ENCODE measurements around the gene AKR1C1. TPM values are rescaled to one million over a fixed set of nuclear protein-coding genes. Genes with fewer than 3 reads are reported as not detected.
"Not testable (repeated sequence)": the region's sequence is repeated elsewhere in the genome, so short reads cannot be mapped to it uniquely, and the experiment has no call there.

AKR1C1 gene
- total RNA-seq, 1 donor from 2014 or later: 14.5 TPM

DNA sequence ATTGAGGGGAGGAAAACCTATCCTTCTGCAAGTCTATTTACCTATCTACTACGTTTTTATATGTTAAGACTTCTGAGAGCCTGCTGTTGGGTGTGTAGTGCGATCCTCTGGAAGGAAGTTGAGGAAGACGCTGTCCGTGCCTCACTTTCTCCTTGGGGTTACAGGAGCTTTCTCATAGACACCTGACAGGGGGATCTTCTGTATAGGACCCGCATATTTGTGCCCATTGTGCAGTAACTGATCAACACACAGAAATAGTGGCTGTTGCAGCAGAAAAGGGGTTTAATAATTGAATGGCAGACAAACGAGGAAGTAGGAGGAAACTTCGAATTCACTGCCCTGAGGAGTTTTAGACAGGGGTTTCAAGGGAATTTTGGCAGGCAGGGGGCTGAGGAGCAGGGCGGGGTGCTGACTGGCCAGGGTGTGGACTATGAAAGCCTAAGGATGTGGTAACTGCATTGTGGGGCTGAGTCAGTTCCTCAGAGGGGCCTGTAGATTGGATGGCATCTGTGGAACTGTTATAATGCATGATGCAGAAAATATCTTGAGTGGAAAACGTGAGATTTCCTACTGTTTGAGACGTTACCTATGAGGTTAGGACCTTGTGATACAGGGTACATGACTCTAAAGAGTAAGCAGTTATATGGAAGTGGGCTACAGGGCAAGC, 58.5 kb downstream of the AKR1C1 start:
- not testable (repeated sequence) for H3K36me3 Mint-ChIP-seq; DNase-seq (ENCODE audit: extremely low spot score, unreplicated experiment); H3K4me1 Mint-ChIP-seq (ENCODE audit: unreplicated experiment); H3K27me3 Mint-ChIP-seq; H3K4me3 Mint-ChIP-seq; H3K27ac Mint-ChIP-seq; H3K9me3 Mint-ChIP-seq

DNA sequence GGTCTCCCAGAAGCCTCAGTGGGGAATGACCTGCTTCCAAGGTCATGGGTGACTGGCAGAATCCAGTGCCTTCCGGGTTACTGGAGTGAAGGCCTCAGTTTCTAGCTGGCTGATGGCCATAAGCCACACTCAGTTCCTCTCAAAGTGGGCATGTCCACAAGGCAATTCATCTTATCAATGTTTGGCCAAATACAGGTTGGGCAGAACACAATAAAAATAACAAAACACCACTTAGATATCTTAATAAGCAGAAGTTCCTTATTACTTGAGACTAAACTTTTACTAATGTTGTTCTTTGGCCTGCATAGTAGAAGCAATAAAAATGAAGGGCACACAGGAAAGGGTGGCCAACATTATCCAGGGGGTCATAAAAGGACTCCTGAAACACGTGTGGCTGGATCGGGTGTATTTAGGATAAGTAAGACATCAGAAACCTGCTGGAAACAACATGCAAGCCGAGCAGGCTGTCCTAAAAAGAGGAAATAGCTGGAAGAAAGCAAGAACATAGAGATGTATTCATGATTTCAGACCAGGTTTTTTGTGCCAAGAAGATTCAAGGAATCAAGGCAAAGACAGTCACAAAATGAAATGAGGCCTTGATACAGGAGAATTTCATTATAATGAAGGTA, 60.1 kb downstream of the AKR1C1 start:
- Mint-ChIP-seq H3K9me3 (no peaks in the 10 kb centered on the region), H3K4me3 (no peak overlapping the region), H3K36me3 (no peaks in the 10 kb centered on the region), H3K27ac (no peak overlapping the region), H3K27me3 (no peaks in the 10 kb centered on the region), H3K4me1 (ENCODE audit: unreplicated experiment) (no peaks in the 10 kb centered on the region)
- TF ChIP-seq, protein P1, sequence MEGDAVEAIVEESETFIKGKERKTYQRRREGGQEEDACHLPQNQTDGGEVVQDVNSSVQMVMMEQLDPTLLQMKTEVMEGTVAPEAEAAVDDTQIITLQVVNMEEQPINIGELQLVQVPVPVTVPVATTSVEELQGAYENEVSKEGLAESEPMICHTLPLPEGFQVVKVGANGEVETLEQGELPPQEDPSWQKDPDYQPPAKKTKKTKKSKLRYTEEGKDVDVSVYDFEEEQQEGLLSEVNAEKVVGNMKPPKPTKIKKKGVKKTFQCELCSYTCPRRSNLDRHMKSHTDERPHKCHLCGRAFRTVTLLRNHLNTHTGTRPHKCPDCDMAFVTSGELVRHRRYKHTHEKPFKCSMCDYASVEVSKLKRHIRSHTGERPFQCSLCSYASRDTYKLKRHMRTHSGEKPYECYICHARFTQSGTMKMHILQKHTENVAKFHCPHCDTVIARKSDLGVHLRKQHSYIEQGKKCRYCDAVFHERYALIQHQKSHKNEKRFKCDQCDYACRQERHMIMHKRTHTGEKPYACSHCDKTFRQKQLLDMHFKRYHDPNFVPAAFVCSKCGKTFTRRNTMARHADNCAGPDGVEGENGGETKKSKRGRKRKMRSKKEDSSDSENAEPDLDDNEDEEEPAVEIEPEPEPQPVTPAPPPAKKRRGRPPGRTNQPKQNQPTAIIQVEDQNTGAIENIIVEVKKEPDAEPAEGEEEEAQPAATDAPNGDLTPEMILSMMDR (conservative IDR thresholded peaks at IDR 0.05): no peak
- no peak for DNase-seq (ENCODE audit: extremely low spot score, unreplicated experiment)

DNA sequence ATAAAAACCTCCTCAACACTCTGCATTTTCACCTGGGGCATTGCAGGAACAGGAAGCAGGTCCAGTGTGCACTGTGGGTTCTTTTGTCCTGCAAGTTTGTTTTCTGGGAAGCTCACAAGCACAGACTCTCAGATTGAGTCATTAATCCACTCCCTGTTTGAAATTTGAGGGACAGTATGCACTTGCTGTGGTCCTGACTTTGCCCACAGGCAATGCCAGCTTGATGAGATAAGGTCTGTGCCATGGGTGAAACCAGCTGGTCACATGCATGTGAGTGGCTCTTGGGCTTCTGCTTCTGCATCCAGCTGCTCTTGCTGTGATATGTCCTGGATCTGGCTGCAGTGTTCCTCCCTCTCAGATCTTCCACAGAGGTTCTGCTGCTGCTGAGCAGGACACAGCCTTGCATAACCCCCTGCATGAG, 62.3 kb downstream of the AKR1C1 start:
- H3K9me3 Mint-ChIP-seq; H3K4me3 Mint-ChIP-seq; H3K27me3 Mint-ChIP-seq; H3K27ac Mint-ChIP-seq; DNase-seq (ENCODE audit: extremely low spot score, unreplicated experiment); H3K36me3 Mint-ChIP-seq; H3K4me1 Mint-ChIP-seq (ENCODE audit: unreplicated experiment): not testable (repeated sequence)

DNA sequence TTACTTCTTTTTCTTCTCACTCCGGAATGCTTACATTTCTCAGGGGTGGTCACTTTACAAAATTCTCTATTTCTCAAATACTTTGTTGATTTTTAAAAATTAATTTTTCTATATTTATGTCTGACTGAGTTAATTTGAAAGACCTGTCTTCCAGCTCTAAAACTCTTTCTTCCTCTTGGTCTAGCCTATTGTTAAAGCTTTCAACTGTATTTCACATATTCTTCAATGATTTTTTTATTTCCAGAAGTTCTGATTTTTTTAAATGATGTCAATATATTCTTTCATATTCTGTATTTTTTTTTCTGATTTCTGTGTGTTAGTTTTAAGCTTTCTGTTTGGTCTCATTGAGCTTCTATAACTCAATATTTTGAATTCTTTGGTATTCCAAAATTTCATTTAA, 67.8 kb downstream of the AKR1C1 start:
- Mint-ChIP-seq H3K9me3 (peaks cover 13% of the 10 kb centered on the region), H3K27me3 (no peaks in the 10 kb centered on the region), H3K4me1 (ENCODE audit: unreplicated experiment) (no peaks in the 10 kb centered on the region), H3K36me3 (no peaks in the 10 kb centered on the region), H3K27ac (no peak overlapping the region), H3K4me3 (no peak overlapping the region)
- DNase-seq (ENCODE audit: extremely low spot score, unreplicated experiment): no peak
- TF ChIP-seq, protein P1 (conservative IDR thresholded peaks at IDR 0.05): no peak

DNA sequence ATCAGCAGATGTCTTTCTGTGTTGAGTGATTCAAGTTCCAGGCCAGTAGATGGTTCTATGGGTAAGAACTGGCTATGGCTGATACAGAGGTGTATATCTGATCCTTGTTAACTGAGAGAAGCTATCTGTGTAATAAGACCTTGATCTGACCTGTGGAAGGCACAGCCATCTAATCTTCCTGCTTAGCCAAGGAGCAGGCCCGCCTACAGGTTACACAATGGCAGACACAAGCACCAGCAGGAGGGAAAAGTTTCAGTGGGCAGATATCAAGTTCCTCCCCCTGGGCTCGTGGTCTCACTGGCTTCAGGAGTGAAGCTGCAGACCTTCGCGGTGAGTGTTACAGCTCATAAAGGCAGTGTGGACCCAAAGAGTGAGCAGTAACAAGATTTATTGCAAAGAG, 68.4 kb downstream of the AKR1C1 start:
- H3K27me3 Mint-ChIP-seq; DNase-seq (ENCODE audit: extremely low spot score, unreplicated experiment); H3K27ac Mint-ChIP-seq; H3K4me3 Mint-ChIP-seq; H3K4me1 Mint-ChIP-seq (ENCODE audit: unreplicated experiment); H3K36me3 Mint-ChIP-seq: not testable (repeated sequence)
- peaks cover 13% of the 10 kb centered on the region for H3K9me3 Mint-ChIP-seq

DNA sequence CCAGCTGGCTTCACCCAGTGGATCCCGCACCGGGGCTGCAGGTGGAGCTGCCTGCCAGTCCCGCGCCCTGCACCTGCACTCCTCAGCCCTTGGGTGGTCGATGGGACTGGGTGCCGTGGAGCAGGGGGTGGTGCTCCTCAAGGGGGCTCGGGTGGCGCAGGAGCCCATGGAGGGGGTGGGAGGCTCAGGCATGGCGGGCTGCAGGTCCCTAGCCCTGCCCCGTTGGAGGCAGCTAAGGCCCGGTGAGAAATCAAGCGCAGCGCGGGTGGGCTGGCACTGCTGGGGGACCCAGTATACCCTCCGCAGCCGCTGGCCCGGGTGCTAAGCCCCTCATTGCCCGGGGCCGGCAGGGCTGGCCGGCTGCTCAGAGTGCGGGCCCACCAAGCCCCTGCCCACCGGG, 69.2 kb downstream of the AKR1C1 start:
- DNase-seq (ENCODE audit: extremely low spot score, unreplicated experiment); H3K36me3 Mint-ChIP-seq; H3K4me1 Mint-ChIP-seq (ENCODE audit: unreplicated experiment); H3K27ac Mint-ChIP-seq; H3K27me3 Mint-ChIP-seq; H3K4me3 Mint-ChIP-seq: not testable (repeated sequence)
- peaks cover 13% of the 10 kb centered on the region for H3K9me3 Mint-ChIP-seq

Other genes starting within 250 kb of the AKR1C1 start
- 4.7 and 6.6 TPM in 2 replicates for gene AKR1E2, start 137.2 kb upstream of the AKR1C1 start, total RNA-seq (ENCODE audit: low replicate concordance)
- gene AKR1C2, start 40.4 kb downstream of the AKR1C1 start, total RNA-seq (ENCODE audit: low replicate concordance): 87.5 and 289 TPM in 2 replicates
- gene AKR1C3, start 131.0 kb downstream of the AKR1C1 start, total RNA-seq (ENCODE audit: low replicate concordance): 9.5 and 14.6 TPM in 2 replicates
- gene AKR1C8, start 221.7 kb downstream of the AKR1C1 start, total RNA-seq (ENCODE audit: low replicate concordance): 0.89 and 1.00 TPM in 2 replicates
- 0.34 and 2.0 TPM in 2 replicates for gene AKR1C4, start 233.4 kb downstream of the AKR1C1 start, total RNA-seq (ENCODE audit: low replicate concordance)